Thoracic aorta (tissue), 2 donors: ENCODE data around the gene DNAJB12. TPM values are rescaled to one million over a fixed set of nuclear protein-coding genes. Genes with fewer than 3 reads are reported as not detected.
"Not testable (repeated sequence)": the region's sequence is repeated elsewhere in the genome, so short reads cannot be mapped to it uniquely, and the experiment has no call there.

Source experiments
- ATAC-seq: fragments of 150-250 bp; one replicate; pipeline ENCODE4 v1.8.0; 2017; ENCODE audit warnings: low read depth; ENCODE audit not compliant: insufficient number of reproducible peaks, low FRiP score
- DNase-seq: peaks from one replicate; pipeline ENCODE4 v3.0.0-alpha.2; 2020; ENCODE audit warnings: low spot score
- H3K27ac ChIP-seq, 2 donors: fragments of 200-600 bp; sonication (generic); 1 replicate in 1 of 2; 2 replicates in 1 of 2; pipeline ENCODE4 v1.5.1; 2016; ENCODE audit warnings: mild to moderate bottlenecking in 2 of 2, moderate library complexity in 2 of 2
- H3K27me3 ChIP-seq: fragments of 200-600 bp; sonication (generic); replicated peaks from 2 replicates; pipeline ENCODE4 v1.6.0; 2016; ENCODE audit warnings: mild to moderate bottlenecking; ENCODE audit not compliant: insufficient read depth
- H3K36me3 ChIP-seq: fragments of 200-600 bp; sonication (generic); one replicate; pipeline ENCODE4 v1.5.1; 2016
- H3K4me1 ChIP-seq, 2 donors: fragments of 200-600 bp; sonication (generic); 1 replicate in 1 of 2; 2 replicates in 1 of 2; pipeline versions ENCODE4 v1.5.1 to v1.6.0; 2016; ENCODE audit warnings: low read depth in 2 of 2, mild to moderate bottlenecking in 1 of 2; ENCODE audit not compliant: control insufficient read depth in 1 of 2
- H3K4me3 ChIP-seq: fragments of 200-600 bp; sonication (generic); 2 replicates; pipeline ENCODE4 v1.5.1; 2016; ENCODE audit warnings: mild to moderate bottlenecking
- H3K9me3 ChIP-seq: fragments of 200-600 bp; sonication (generic); 2 replicates; pipeline ENCODE4 v1.5.1; 2016
- total RNA-seq, 2 donors: library from RNA; depleted of rRNA; stranded (reverse); fragments of >200 nt; gene quantifications; one replicate each; pipeline versions ENCODE4 v1.1.0 to v1.2.3, GENCODE V29; 2016
- TF ChIP-seq, protein P1 (sequence below): fragments of 200-600 bp; sonication (generic); IDR thresholded peaks from one replicate; pipeline ENCODE4 v1.5.1; 2019; ENCODE audit warnings: antibody characterized with exemption

The DNAJB12 gene
- total RNA-seq, 2 donors from 2014 or later, result 33.3 to 39.5 TPM

DNA sequence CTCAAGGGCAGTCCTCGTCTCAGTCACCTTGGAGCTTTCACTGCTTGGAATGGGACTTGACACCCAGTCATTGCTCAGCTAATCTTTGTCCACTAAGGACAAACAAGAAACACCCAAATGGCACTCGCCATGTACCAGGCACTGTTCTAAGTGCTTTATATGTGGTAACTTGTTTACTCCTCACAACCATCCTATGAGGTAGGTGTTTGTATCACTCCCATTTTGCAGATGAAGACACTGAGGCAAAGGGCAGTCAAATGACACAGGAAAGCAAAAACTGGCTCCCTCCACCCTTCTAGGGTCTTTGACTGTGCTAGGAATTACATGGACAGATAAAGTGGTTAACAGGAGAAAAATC is 24.7 kb downstream of the DNAJB12 start:
- no peak overlapping the region for H3K4me3 ChIP-seq
- H3K4me1 ChIP-seq, result peaks cover 47 to 72% of the 10 kb centered on the region in 2 donors
- H3K27me3 ChIP-seq, result no peaks in the 10 kb centered on the region
- H3K9me3 ChIP-seq, result no peaks in the 10 kb centered on the region
- TF ChIP-seq, protein P1, sequence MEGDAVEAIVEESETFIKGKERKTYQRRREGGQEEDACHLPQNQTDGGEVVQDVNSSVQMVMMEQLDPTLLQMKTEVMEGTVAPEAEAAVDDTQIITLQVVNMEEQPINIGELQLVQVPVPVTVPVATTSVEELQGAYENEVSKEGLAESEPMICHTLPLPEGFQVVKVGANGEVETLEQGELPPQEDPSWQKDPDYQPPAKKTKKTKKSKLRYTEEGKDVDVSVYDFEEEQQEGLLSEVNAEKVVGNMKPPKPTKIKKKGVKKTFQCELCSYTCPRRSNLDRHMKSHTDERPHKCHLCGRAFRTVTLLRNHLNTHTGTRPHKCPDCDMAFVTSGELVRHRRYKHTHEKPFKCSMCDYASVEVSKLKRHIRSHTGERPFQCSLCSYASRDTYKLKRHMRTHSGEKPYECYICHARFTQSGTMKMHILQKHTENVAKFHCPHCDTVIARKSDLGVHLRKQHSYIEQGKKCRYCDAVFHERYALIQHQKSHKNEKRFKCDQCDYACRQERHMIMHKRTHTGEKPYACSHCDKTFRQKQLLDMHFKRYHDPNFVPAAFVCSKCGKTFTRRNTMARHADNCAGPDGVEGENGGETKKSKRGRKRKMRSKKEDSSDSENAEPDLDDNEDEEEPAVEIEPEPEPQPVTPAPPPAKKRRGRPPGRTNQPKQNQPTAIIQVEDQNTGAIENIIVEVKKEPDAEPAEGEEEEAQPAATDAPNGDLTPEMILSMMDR, result no peak
- H3K36me3 ChIP-seq, result peaks cover 6% of the 10 kb centered on the region
- no peak for ATAC-seq
- H3K27ac ChIP-seq, result no peak overlapping the region
- DNase-seq, result no peak

DNA sequence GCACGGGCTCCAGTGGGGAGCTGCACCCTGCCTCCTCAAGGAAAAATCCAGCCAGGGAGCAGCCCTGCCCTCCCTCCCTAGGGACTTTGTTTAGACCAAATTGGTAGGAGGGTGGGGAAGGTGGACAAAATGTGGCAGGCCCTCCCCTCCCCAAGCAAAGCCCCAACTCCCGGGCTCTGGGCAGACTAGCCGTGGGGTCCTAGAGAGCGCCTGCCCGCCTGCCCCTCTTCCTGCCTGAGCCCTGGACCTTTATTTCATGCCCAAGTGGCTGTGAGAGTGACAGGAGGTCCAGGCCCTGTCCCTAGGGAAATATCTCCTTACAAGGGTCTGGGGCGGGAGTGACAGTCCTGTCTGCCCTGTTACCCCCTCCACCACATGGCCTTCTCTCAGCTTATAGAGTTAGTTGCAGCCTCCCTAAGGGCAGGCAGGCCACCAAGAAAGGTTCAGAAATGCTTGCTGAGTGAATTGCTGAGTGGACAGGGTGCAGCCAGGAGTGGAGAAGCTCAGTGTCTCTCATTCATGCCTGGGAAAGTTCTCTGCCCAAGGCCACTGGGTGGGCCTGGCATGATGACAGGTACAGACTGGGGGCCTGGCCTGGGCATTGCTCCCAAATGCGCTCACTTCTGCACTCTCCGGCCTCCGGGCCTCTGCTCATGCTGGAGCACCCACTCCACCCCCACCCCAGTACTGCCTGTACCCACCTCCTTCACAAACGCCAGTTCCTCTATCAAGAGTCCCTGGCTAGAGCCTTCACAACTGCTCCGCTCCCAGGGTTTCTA is 25.2 kb downstream of the DNAJB12 start:
- peaks cover 6% of the 10 kb centered on the region for H3K36me3 ChIP-seq
- H3K9me3 ChIP-seq, result no peaks in the 10 kb centered on the region
- H3K4me1 ChIP-seq, result peaks cover 45 to 70% of the 10 kb centered on the region in 2 donors
- H3K4me3 ChIP-seq, result no peak overlapping the region
- H3K27ac ChIP-seq, result peak overlapping the region in 1 of 2 donors; percentile 30
- no peak for DNase-seq
- ATAC-seq, result no peak
- TF ChIP-seq, protein P1, result no peak
- H3K27me3 ChIP-seq, result no peaks in the 10 kb centered on the region

DNA sequence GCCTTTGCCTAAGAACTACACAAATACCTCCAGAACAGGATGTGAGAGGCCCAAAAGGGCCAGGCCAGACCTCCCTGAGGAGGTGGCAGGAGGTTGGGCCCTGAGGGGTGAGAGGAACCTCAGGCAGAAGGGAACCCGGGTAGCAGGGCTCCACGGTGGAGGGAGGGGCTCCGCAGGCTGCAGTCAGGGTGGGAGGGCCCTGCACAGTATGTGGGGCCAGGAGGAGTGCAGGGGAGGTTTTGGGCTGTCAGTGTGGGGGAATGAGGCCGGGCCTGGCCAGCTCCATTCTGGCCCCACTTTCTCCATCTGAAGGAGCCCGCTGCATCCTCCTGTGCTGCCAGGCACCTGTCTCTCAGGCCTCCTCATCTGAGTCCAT is 25.9 kb downstream of the DNAJB12 start:
- Histone ChIP-seq H3K4me3 (no peak overlapping the region), H3K36me3 (peaks cover 6% of the 10 kb centered on the region), H3K27me3 (no peaks in the 10 kb centered on the region), H3K4me1 (peaks cover 39 to 65% of the 10 kb centered on the region in 2 donors), H3K27ac (peak overlapping the region in 1 of 2 donors; percentile 30), H3K9me3 (no peaks in the 10 kb centered on the region)
- no peak for DNase-seq
- TF ChIP-seq, protein P1, result no peak
- no peak for ATAC-seq

DNA sequence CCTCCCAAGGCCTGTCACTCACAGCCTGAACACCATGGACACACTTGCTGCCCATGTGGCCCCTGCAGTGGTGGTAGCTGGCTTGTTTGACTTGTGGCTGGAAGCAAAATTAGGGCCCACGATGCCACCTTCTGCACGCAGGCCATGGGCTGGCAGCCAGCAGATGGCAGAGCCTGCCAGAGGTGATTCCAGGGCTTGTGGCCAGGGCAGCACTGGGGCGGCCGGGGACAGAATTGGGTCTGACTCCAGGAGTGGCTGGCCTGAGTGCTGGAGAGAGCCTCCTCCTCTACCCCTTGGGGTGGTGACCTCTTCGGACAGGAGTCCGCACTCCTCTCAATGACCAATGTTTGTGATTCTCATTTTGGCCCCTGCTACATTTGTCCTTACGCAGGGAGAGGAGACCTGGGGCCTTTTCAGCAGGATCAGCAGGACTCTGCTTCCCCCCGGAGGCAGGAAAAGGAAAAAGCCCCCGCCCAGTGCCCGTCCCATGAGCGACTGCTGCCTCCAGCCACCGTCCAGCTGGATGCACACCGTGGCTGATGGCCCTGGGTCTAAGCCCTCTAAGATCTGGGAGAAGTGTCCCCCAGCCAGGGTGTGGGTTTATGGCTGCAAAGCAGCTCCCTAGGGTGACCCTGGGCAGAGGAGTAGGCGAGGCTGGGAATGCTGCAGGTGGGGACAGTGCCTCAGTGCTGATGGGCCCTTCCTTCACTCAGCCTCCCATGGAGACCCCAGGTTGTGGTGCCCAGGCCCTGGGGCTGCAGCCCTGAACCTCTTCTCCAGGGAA is 26.5 kb downstream of the DNAJB12 start:
- H3K27ac ChIP-seq, result peak overlapping the region in 1 of 2 donors; percentile 30
- DNase-seq, result no peak
- H3K4me1 ChIP-seq, result peaks cover 38 to 59% of the 10 kb centered on the region in 2 donors
- H3K36me3 ChIP-seq, result peaks cover 2% of the 10 kb centered on the region
- H3K4me3 ChIP-seq, result no peak overlapping the region
- no peaks in the 10 kb centered on the region for H3K27me3 ChIP-seq
- TF ChIP-seq, protein P1, result peak; percentile 58
- H3K9me3 ChIP-seq, result no peaks in the 10 kb centered on the region
- no peak for ATAC-seq

DNA sequence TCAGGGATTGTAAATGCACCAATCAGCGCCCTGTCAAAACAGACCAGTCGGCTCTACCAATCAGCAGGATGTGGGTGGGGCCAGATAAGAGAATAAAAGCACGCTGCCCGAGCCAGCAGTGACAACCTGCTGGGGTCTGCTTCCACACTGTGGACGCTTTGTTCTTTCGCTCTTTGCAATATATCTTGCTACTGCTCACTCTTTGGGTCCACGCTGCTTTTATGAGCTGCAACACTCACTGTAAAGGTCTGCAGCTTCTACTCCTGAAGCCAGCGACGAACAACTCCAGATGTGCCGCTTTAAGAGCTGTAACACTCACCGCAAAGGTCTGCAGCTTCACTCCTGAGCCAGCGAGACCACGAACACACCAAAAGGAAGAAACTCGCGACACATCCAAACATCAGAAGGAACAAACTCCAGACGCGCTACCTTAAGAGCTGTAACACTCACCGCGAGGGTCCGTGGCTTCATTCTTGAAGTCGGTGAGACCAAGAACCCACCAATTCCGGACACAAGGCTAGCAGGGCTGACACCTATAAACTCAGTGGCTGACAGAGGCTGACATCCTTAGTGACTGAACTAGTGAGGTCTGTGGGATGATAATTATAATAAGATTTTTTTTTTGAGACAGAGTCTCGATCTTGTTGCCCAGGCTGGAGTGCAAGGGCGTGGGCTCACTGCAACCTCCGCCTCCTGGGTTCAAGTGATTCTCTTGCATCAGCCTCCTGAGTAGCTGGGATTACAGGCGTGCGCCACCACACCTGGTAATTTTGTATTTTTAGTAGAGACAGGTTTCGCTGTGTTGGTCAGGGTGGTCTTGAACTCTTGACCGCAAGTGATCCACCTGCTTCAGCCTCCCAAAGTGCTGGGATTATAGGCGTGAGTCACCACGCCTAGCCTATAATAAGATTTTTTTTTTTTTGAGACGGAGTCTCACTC is 27.8 kb downstream of the DNAJB12 start:
- Histone ChIP-seq H3K4me3 (peak overlapping the region; percentile 38), H3K4me1 (peaks cover 31 to 53% of the 10 kb centered on the region in 2 donors)
- DNase-seq, H3K9me3 ChIP-seq, H3K27ac ChIP-seq, H3K27me3 ChIP-seq, H3K36me3 ChIP-seq, ATAC-seq: not testable (repeated sequence)

DNA sequence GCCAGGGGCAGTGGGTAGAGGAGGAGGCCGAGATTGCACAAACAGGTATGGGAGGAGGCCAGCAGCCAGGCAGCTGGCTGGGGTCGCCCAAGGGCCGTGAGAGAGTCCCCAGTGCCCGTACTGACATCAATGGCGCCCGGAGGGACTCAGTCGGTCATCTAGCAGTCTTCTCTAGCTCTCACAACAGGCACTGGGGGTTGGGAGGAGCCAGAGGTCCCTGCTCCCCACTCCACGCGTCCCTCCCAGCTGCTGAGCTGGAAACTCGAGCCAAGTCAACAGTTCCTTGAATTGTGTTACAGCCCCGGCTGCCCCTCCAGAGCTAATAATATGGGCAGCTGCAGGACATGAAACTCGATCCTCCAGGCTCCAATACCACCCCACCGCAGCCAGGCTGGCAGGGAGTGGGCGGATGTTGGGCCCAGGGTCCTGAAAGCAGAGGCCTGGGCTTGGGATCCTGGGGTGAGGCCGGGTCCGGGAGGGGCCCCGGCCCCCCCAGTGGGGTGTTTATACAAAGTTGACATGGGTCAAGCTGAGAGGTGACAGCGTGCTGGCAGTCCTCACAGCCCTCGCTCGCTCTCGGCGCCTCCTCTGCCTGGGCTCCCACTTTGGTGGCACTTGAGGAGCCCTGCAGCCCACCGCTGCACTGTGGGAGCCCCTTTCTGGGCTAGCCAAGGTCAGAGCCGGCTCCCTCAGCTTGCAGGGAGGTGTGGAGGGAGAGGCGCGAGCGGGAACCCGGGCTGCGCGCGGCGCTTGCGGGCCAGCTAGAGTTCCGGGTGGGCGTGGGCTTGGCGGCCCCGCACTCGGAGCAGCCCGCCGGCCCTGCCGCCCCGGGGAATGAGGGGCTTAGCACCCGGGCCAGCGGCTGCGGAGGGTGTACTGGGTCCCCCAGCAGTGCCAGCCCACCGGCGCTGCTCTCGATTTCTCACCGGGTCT is 29.2 kb downstream of the DNAJB12 start:
- not testable (repeated sequence) for DNase-seq, H3K4me3 ChIP-seq

More for the DNA sequence above, 29.2 kb downstream of the DNAJB12 start:
- not testable (repeated sequence) for H3K36me3 ChIP-seq, H3K9me3 ChIP-seq, ATAC-seq, H3K27me3 ChIP-seq, H3K27ac ChIP-seq
- H3K4me1 ChIP-seq, result peaks cover 28 to 51% of the 10 kb centered on the region in 2 donors
